GDM1 (cell line): ENCODE measurements around the gene OGDHL.
"Not testable (repeated sequence)": the region's sequence is repeated elsewhere in the genome, so short reads cannot be mapped to it uniquely, and the experiment has no call there.

ENCODE experiments used
- DNase-seq: peaks from one replicate; lab custom pipeline; 2025; lab: John Stamatoyannopoulos, UW

The OGDHL gene

GRCh38 chr10:49756031-49756430 is 6.1 kb downstream of the OGDHL start:
- DNase-seq, result no peak

- DNase-seq, result not testable (repeated sequence)
These were observed 7.2 kb downstream of the OGDHL start for GRCh38 chr10:49754951-49755350.

GRCh38 chr10:49752584-49752983 is 9.5 kb downstream of the OGDHL start:
- no peak for DNase-seq

GRCh38 chr10:49751636-49752510 is 10.2 kb downstream of the OGDHL start:
- DNase-seq, result no peak

GRCh38 chr10:49751216-49751615 is 10.9 kb downstream of the OGDHL start:
- DNase-seq, result no peak

- no peak for DNase-seq
These were observed 11.6 kb downstream of the OGDHL start for GRCh38 chr10:49750546-49750945.

GRCh38 chr10:49749556-49750491 is 12.3 kb downstream of the OGDHL start:
- DNase-seq, result no peak

GRCh38 chr10:49749144-49749543 is 13.0 kb downstream of the OGDHL start:
- no peak for DNase-seq

- DNase-seq, result no peak
These were observed 14.1 kb downstream of the OGDHL start for GRCh38 chr10:49748006-49748405.

GRCh38 chr10:49747303-49747646 is 14.8 kb downstream of the OGDHL start:
- no peak for DNase-seq

- DNase-seq, result no peak
These were observed 15.4 kb downstream of the OGDHL start for GRCh38 chr10:49746626-49747302.

GRCh38 chr10:49745756-49746155 is 16.4 kb downstream of the OGDHL start:
- no peak for DNase-seq

GRCh38 chr10:49744924-49745605 is 17.1 kb downstream of the OGDHL start:
- DNase-seq, result no peak

- no peak for DNase-seq
These were observed 17.9 kb downstream of the OGDHL start for GRCh38 chr10:49744091-49744685.

- no peak for DNase-seq
These were observed 18.6 kb downstream of the OGDHL start for GRCh38 chr10:49743464-49744075.

GRCh38 chr10:49742683-49743463 is 19.2 kb downstream of the OGDHL start:
- DNase-seq, result no peak

GRCh38 chr10:49741108-49741995 is 20.8 kb downstream of the OGDHL start:
- no peak for DNase-seq

GRCh38 chr10:49740346-49741107 is 21.6 kb downstream of the OGDHL start:
- no peak for DNase-seq
